Spinal cord (tissue), 10 donors: ENCODE measurements around the gene B4GALNT1. TPM values are rescaled to one million over a fixed set of nuclear protein-coding genes. Genes with fewer than 3 reads are reported as not detected.
"Not testable (repeated sequence)": the region's sequence is repeated elsewhere in the genome, so short reads cannot be mapped to it uniquely, and the experiment has no call there.

Experiments used
- DNase-seq, 6 donors: peaks; one replicate each; pipeline versions ENCODE4 v3.0.0 to v3.0.0-alpha.2; 2013 to 2015; ENCODE audit warnings: low spot score in 6 of 6, low read depth in 4 of 6
- H3K27ac ChIP-seq: one replicate; pipeline ENCODE4 v1.5.1; 2013; ENCODE audit warnings: low read depth, low read length, control low read depth
- H3K27me3 ChIP-seq: one replicate; pipeline ENCODE4 v1.6.1; 2013; ENCODE audit warnings: low read length; ENCODE audit not compliant: control insufficient read depth, insufficient read depth
- H3K36me3 ChIP-seq: one replicate; pipeline ENCODE4 v1.6.1; 2013; ENCODE audit warnings: low read length; ENCODE audit not compliant: control insufficient read depth, insufficient read depth
- H3K4me1 ChIP-seq: one replicate; pipeline ENCODE4 v1.6.1; 2013; ENCODE audit warnings: low read length; ENCODE audit not compliant: control insufficient read depth, insufficient read depth
- H3K4me3 ChIP-seq: one replicate; pipeline ENCODE4 v1.5.1; 2013; ENCODE audit warnings: low read depth, low read length, control low read depth
- H3K9me3 ChIP-seq: one replicate; pipeline ENCODE4 v1.6.1; 2013; ENCODE audit warnings: low read length; ENCODE audit not compliant: control insufficient read depth, insufficient read depth
- WGBS: methylation state at CpG from one replicate; pipeline ENCODE4 v1.1.5; 2013; ENCODE audit warnings: missing lambda C conversion rate; ENCODE audit not compliant: insufficient coverage; 5-methylcytosine and 5-hydroxymethylcytosine counted together
- polyA plus RNA-seq, 2 donors: library from polyadenylated mRNA; unstranded; fragments of 120-200 nt; gene quantifications; one replicate each; pipeline ENCODE4 v1.2.1, GENCODE V29; 2013; ENCODE audit not compliant: insufficient read length in 2 of 2
- total RNA-seq, 2 donors: library from RNA; depleted of rRNA in 1 of 2; stranded (reverse); fragments of 120-200 nt in 1 of 2; fragments of >200 nt in 1 of 2; gene quantifications; one replicate each; pipeline versions ENCODE4 v1.2.3 to v1.2.4, GENCODE V29; 2013 to 2014
- donor health status: healthy.

Gene B4GALNT1
- total and polyA plus RNA-seq, 4 donors, result 11.7 to 50.0 (median 32.7) TPM

DNA sequence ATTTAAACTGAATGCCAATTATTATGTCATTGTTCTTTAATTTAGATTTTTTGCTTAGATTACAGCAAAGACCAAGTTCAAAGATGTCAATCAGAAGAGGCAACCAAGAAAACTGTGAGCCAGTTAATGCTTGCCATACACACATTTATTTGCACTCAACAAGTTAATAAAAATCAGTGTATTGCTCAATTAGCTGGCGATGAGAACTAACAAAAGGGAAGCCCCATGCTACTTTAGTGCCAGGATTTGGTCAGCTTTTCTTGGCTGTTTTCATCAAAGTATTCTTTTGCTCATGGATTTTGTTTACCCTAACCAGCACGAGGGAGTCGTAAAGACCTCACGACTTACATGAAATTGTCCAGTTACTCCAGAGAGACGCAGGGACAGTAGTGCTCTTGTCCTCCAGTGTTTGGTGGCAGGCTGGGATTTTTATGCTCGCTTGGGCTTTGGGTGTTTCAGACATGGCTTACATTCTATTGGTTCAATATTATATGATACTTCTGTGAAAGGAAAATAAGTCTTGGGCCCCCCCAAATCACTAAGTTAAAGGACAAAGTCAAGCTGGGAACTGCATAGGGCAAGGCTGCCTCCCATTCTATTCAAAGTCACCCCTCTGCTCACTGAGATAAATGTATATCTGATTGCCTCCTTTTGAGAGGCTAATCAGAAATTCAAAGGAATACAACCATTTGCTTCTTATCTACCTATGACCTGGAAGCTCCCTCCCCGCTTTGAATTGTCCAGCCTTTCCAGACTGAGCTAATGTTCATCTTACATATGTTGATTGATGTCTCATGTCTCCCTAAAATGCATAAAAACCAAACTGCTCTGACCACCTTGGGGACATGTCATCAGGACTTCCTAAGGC lies 7.4 kb upstream of the B4GALNT1 start:
- H3K9me3 ChIP-seq, result no peaks in the 10 kb centered on the region
- 89% methylated on average over 3 of the region's 7 CpGs for WGBS
- H3K36me3 ChIP-seq, result no peaks in the 10 kb centered on the region
- H3K27me3 ChIP-seq, result peaks cover 10% of the 10 kb centered on the region
- DNase-seq, result no peak
- no peak overlapping the region for H3K27ac ChIP-seq
- no peak overlapping the region for H3K4me3 ChIP-seq
- no peaks in the 10 kb centered on the region for H3K4me1 ChIP-seq

DNA sequence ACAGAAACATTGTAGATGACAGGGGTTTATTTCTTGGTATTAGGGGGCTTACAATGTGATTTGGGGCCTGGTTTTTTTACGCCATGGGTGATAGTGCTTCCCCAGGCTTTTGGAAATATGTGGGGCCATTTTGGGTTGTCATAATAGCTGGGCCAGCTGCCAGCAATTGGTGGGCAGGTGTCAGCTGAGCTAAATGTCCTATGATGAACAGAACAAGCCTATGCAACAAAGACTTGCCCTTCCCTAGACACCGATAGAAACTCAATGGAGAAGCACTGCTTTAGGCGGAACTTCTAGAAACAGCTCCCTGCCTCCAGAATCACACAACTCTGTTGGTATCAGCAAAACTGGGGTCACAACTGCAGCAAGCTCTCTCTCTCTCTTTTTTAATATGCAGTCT lies 5.1 kb upstream of the B4GALNT1 start:
- Histone ChIP-seq H3K36me3 (no peaks in the 10 kb centered on the region), H3K27ac (no peak overlapping the region), H3K9me3 (no peaks in the 10 kb centered on the region), H3K27me3 (peaks cover 12% of the 10 kb centered on the region), H3K4me3 (no peak overlapping the region), H3K4me1 (peaks cover 5% of the 10 kb centered on the region)
- 90% methylated on average over 3 of the region's 3 CpGs for WGBS
- no peak for DNase-seq

DNA sequence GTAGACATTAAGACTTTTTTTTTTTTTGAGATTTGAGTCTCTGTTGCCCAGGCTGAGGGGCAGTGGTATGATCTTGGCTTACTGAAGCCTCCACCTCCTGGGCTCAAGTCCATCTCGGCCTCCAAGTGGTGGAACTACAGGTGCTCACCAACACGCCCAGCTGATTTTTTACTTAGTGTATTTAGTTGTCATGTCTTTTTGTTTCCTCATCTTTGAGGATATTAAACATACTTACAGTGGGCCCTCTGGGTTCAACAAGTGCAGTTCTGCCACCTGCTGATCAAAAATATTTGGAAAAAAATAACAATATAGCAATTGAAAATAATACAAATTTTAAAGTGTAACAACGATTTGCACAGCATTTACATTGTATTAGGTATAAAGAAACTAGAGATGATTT lies 4.4 kb upstream of the B4GALNT1 start:
- WGBS, result no CpG with 5 or more reads among the region's 3 CpGs
- Histone ChIP-seq H3K9me3 (no peaks in the 10 kb centered on the region), H3K4me1 (peaks cover 12% of the 10 kb centered on the region), H3K36me3 (no peaks in the 10 kb centered on the region), H3K27me3 (peaks cover 17% of the 10 kb centered on the region), H3K4me3 (no peak overlapping the region), H3K27ac (no peak overlapping the region)
- DNase-seq, result no peak

DNA sequence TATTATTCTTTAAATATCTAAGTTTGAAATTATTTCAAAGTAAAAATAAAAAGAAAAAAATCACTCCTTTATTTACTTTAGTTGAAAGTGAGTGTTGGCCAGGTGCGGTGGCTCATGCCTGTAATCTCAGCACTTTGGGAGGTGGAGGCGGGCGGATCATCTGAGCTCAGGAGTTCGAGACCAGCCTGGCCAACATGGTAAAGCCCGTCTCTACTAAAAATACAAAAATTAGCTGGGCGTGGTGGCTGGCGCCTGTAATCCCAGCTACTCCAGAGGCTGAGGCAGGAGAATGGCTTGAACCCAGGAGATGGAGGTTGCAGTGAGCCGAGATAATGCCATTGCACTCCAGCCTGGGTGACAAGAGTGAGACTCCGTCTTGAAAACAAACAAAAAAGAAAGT lies 3.7 kb upstream of the B4GALNT1 start:
- not testable (repeated sequence) for DNase-seq, H3K27ac ChIP-seq, H3K4me3 ChIP-seq, H3K9me3 ChIP-seq, H3K36me3 ChIP-seq
- Histone ChIP-seq H3K4me1 (peaks cover 18% of the 10 kb centered on the region), H3K27me3 (peaks cover 24% of the 10 kb centered on the region)
- 93% methylated on average over 7 of the region's 9 CpGs for WGBS

DNA sequence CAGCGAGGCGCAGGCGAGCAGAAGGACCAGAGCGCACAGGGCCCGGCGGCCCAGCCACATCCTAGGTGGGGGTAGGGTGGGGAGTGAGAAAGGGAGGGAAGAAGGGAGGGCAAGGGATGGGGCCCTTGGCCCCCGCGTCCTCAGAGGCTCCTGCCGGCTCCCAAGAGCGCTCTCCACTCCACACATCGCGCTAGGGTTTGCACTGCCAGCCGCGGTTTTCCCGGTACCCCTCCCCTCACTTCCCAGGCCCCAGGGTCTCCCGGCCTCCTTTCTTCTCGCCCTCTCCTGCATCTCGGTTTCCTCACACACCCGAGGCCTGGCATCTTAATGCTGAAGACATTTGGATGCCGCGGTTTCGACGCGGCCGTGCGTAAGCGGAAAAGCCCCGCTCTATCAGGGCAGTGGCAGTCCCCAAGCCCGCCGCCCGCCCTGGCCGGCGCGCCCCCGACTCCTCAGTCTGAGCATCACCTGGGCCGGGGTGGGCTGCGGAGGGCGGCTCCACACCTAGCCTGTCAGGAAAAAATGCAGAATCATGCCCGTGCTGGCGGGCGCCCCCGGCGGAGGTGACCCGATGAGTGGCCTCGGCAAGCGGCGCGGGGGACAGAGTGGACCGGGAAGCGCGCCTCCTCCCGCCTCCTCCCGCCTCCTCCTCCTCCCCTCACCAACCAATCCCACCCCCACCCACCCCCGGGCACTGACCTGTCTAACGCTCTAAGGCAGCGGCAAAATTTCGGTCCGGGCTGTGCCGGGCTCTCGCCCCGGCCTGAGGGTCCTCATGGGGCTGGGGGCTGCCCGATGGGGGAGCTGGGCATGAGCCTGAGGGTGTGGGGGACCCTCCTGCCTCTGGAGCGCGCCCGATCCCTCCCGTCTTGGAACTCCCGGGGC lies 686 bp downstream of the B4GALNT1 start:
- H3K36me3 ChIP-seq, result peaks cover 21% of the 10 kb centered on the region
- no peak overlapping the region for H3K27ac ChIP-seq
- peak in 2 of 6 donors; percentile 72 to 80 for DNase-seq
- peak overlapping the region; percentile 58 for H3K4me3 ChIP-seq
- H3K27me3 ChIP-seq, result peaks cover 50% of the 10 kb centered on the region
- WGBS, result under 1% methylated on average over 58 of the region's 67 CpGs
- peaks cover 45% of the 10 kb centered on the region for H3K4me1 ChIP-seq
- no peaks in the 10 kb centered on the region for H3K9me3 ChIP-seq

DNA sequence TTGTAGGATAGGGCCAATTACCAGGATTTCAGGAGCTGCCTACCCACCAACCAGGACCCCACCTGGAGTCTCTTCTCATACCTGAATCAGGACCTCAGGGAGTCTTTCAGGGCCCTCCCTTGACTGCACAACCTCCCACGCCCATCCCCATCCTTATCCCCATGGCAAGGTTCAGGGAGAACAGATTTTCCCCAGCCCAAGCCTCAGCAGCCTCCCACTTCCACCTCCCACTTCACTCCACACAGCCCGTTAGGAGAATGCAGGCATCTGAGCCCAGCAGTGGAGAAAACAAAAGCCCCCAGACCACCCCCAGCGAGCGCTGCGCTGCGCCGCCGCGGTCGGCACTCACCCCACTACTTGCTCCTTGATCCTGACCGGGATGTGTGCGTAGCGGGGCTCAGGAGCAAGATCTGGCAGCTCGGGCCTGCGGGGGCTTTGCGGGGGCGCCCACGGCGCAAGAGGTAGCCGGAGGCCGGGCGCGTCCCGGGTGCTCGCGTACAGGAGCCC lies 1.4 kb downstream of the B4GALNT1 start:
- H3K27ac ChIP-seq, result no peak overlapping the region
- DNase-seq, result no peak
- H3K27me3 ChIP-seq, result peaks cover 56% of the 10 kb centered on the region
- H3K9me3 ChIP-seq, result no peaks in the 10 kb centered on the region
- WGBS, result 4% methylated on average over 26 of the region's 26 CpGs
- H3K4me1 ChIP-seq, result peaks cover 46% of the 10 kb centered on the region
- H3K36me3 ChIP-seq, result peaks cover 25% of the 10 kb centered on the region
- peak overlapping the region; percentile 58 for H3K4me3 ChIP-seq

DNA sequence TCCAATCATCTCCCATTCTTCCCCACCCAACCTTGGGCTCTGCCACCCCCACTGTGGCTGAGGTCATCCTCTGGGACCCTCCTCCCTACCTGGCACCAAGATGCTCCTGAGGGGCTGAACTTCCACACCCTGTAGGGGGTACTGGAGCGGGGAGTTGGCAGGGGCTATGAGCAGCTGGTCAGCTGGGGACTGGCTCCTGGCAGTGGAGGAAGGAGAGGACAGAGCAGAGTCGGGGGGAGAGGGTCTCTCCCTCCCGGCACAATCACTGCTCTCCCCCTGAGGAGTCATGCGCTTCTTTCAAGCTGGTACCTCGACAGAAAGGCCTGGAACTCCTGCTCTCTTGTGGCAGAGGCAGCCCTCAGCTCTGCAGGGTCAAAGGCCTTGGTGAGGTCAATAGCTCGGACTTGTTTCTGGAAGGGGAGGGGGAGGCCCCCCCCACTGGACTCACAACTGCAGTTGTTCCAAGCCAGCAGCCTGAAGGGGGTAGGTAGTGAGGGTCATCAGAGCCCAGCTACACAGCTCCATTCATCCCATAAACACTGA lies 2.0 kb downstream of the B4GALNT1 start:
- H3K9me3 ChIP-seq, result no peaks in the 10 kb centered on the region
- peaks cover 62% of the 10 kb centered on the region for H3K27me3 ChIP-seq
- H3K4me3 ChIP-seq, result peak overlapping the region; percentile 58
- H3K36me3 ChIP-seq, result peaks cover 30% of the 10 kb centered on the region
- no CpG with 5 or more reads among the region's 6 CpGs for WGBS
- peaks cover 46% of the 10 kb centered on the region for H3K4me1 ChIP-seq
- no peak for DNase-seq
- H3K27ac ChIP-seq, result no peak overlapping the region

DNA sequence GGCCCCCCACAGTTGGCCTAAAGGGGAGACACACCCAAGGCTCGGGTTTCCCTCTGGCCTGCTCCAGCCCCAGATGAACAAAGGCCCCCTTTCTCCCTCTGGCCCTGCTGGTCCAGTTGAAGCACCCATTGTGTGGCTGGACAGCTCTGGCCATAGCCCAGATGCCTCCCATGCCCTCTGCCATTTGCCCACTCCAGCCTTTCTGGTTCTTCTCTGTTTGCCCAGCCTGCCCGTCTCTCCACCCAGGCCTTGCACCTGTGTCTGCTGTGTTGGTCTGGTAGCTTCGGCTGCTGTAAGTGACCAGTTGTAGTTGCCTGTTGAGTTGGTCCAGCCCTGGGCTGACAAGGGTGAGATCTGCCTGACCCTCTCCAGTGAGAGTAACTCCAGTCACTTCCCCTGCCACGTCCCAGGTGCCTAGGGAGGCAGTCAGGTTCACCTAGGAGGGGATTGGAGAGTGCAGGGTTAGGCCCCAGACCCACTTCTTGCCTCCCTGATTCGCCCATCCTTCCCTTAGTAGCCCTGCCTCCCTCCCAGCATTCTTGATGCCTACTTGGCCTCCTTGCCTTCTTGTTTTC lies 3.0 kb downstream of the B4GALNT1 start:
- WGBS, result 67% methylated on average over 5 of the region's 5 CpGs
- Histone ChIP-seq H3K36me3 (peaks cover 37% of the 10 kb centered on the region), H3K4me3 (no peak overlapping the region), H3K27ac (no peak overlapping the region), H3K27me3 (peaks cover 65% of the 10 kb centered on the region), H3K9me3 (no peaks in the 10 kb centered on the region), H3K4me1 (peaks cover 46% of the 10 kb centered on the region)
- no peak for DNase-seq
